ENCODE results near the gene KAZN.

KAZN gene

GRCh38 chr1:14679027-14679688 is 80.7 kb downstream of the KAZN start:
- no peak for DNase-seq

- DNase-seq, result no peak
Observed at GRCh38 chr1:14681182-14681581, 82.7 kb downstream of the KAZN start.

- DNase-seq, result no peak
Observed at GRCh38 chr1:14682941-14683621, 84.6 kb downstream of the KAZN start.

GRCh38 chr1:14685078-14685477 is 86.6 kb downstream of the KAZN start:
- DNase-seq, result no peak

- DNase-seq, result no peak
Observed at GRCh38 chr1:14686701-14687100, 88.2 kb downstream of the KAZN start.

GRCh38 chr1:14687147-14687546 is 88.7 kb downstream of the KAZN start:
- DNase-seq, result no peak

- DNase-seq, result no peak
Observed at GRCh38 chr1:14689996-14690615, 91.6 kb downstream of the KAZN start.

- DNase-seq, result no peak
Observed at GRCh38 chr1:14693949-14694348, 95.5 kb downstream of the KAZN start.

GRCh38 chr1:14694589-14694988 is 96.1 kb downstream of the KAZN start:
- no peak for DNase-seq

- no peak for DNase-seq
Observed at GRCh38 chr1:14696761-14697160, 98.3 kb downstream of the KAZN start.

- DNase-seq, result no peak
Observed at GRCh38 chr1:14697353-14697752, 98.9 kb downstream of the KAZN start.

- peak; percentile 58 for DNase-seq
Observed at GRCh38 chr1:14698314-14698713, 99.8 kb downstream of the KAZN start.

GRCh38 chr1:14699620-14700019 is 101.1 kb downstream of the KAZN start:
- DNase-seq, result no peak

GRCh38 chr1:14704846-14705245 is 106.4 kb downstream of the KAZN start:
- DNase-seq, result peak; percentile 84

GRCh38 chr1:14705824-14706223 is 107.3 kb downstream of the KAZN start:
- DNase-seq, result no peak

GRCh38 chr1:14706631-14707030 is 108.1 kb downstream of the KAZN start:
- DNase-seq, result peak; percentile 18

- DNase-seq, result peak; percentile 32
Observed at GRCh38 chr1:14707531-14708445, 109.3 kb downstream of the KAZN start.

- DNase-seq, result no peak
Observed at GRCh38 chr1:14710331-14710730, 111.8 kb downstream of the KAZN start.

GRCh38 chr1:14712136-14712535 is 113.7 kb downstream of the KAZN start:
- DNase-seq, result no peak

- no peak for DNase-seq
Observed at GRCh38 chr1:14713077-14713476, 114.6 kb downstream of the KAZN start.

GRCh38 chr1:14715266-14715665 is 116.8 kb downstream of the KAZN start:
- DNase-seq, result no peak

- DNase-seq, result no peak
Observed at GRCh38 chr1:14715802-14716201, 117.3 kb downstream of the KAZN start.

- no peak for DNase-seq
Observed at GRCh38 chr1:14716474-14716873, 118.0 kb downstream of the KAZN start.

Measured in NCI-H82 (cell line).